Left ventricle myocardium inferior (tissue), 1 donor: Measurements from ENCODE around the gene PCBD1. TPM values are rescaled to one million over a fixed set of nuclear protein-coding genes. Genes with fewer than 3 reads are reported as not detected.

Experiments
- DNase-seq: peaks from one replicate; pipeline ENCODE4 v3.0.0-alpha.2; 2020
- H3K27ac ChIP-seq: fragments of 200-600 bp; replicated peaks from 2 replicates; pipeline ENCODE4 v1.8.0; 2021
- H3K27me3 ChIP-seq: fragments of 200-600 bp; 2 replicates; pipeline ENCODE4 v1.8.0; 2021; ENCODE audit warnings: low read depth
- H3K36me3 ChIP-seq: fragments of 200-600 bp; 2 replicates; pipeline ENCODE4 v1.8.0; 2021
- H3K4me1 ChIP-seq: fragments of 200-600 bp; 2 replicates; pipeline ENCODE4 v1.8.0; 2021
- H3K4me3 ChIP-seq: fragments of 200-600 bp; 2 replicates; pipeline ENCODE4 v1.8.0; 2021; ENCODE audit warnings: mild to moderate bottlenecking, moderate library complexity
- H3K9me3 ChIP-seq: fragments of 200-600 bp; replicated peaks from 2 replicates; pipeline ENCODE4 v1.8.0; 2021
- CTCF ChIP-seq: fragments of 200-600 bp; IDR thresholded peaks from 2 replicates; pipeline ENCODE4 v1.8.0; 2021; ENCODE audit warnings: antibody characterized with exemption, mild to moderate bottlenecking, borderline replicate concordance
- intact Hi-C: fragments of 100-400 bp; cut with micrococcal nuclease; formaldehyde crosslinking; loops from one replicate; pipeline ENCODE4 v1.11.0; 2022
- total RNA-seq: library from RNA; stranded (reverse); fragmentation: NEBNext Ultra II Directional; extraction: Animal tissue kit (Norgen Biotek cat#: 25700); gene quantifications from one replicate; pipeline ENCODE4 v1.2.1, GENCODE V29; 2021
- donor health status: DM: no; HTN: yes; CAD: no; lungs with severe emphysema.

Gene PCBD1
- total RNA-seq, 1 donor from 2014 or later: 123 TPM

DNA sequence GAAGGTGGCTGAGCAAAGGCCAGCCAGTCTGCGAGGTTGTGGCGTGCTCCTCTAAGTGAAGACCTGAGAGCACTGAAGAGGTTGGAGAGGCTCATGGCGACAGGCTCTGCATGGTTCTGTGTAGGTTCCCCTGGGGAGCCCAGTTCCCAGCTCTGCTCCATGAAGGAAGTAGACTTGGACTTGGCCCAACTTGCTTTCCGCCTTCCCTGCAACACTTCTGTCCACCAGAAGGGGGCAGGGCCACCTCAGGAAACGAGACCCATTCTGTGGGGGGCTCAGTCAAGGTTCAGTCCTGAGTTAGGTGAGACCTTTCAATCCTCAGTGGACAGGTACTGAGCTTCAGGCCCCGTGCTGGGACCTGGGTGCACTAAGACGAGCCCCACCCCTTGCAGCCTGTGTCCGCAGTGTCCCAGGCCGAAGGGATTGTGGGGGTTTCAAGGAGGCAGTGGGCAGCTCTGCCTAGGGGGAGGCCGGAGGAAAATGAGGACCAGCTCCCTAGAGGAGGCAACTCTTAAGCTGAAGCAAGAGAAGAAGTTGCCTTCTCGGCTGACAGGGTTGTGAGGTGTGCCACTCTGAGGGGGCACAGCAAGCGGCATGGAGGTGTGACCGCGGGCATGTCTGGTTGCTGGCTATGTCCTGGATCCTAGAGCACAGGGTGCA lies 15.0 kb upstream of the PCBD1 start:
- Histone ChIP-seq H3K36me3 (no peaks in the 10 kb centered on the region), H3K4me3 (no peak overlapping the region), H3K27ac (no peak overlapping the region), H3K4me1 (peaks cover 23% of the 10 kb centered on the region), H3K9me3 (no peaks in the 10 kb centered on the region), H3K27me3 (no peaks in the 10 kb centered on the region)
- TF ChIP-seq CTCF: peak; percentile 94
- DNase-seq: peak; percentile 66
- intact Hi-C loops: no loop called here

- Histone ChIP-seq H3K4me1 (peaks cover 17% of the 10 kb centered on the region), H3K27ac (no peak overlapping the region), H3K36me3 (no peaks in the 10 kb centered on the region), H3K27me3 (no peaks in the 10 kb centered on the region), H3K9me3 (no peaks in the 10 kb centered on the region), H3K4me3 (no peak overlapping the region)
- no peak for TF ChIP-seq CTCF
- intact Hi-C loops: no loop called here
- no peak for DNase-seq
These were observed 14.4 kb upstream of the PCBD1 start for GRCh38 chr10:70902661-70903261.

- no peaks in the 10 kb centered on the region for H3K27me3 ChIP-seq
- H3K9me3 ChIP-seq: no peaks in the 10 kb centered on the region
- H3K36me3 ChIP-seq: no peaks in the 10 kb centered on the region
- H3K4me3 ChIP-seq: no peak overlapping the region
- intact Hi-C loops: no loop called here
- H3K27ac ChIP-seq: no peak overlapping the region
- DNase-seq: no peak
- peaks cover 8% of the 10 kb centered on the region for H3K4me1 ChIP-seq
- no peak for TF ChIP-seq CTCF
These were observed 13.0 kb upstream of the PCBD1 start for GRCh38 chr10:70901276-70901878.

DNA sequence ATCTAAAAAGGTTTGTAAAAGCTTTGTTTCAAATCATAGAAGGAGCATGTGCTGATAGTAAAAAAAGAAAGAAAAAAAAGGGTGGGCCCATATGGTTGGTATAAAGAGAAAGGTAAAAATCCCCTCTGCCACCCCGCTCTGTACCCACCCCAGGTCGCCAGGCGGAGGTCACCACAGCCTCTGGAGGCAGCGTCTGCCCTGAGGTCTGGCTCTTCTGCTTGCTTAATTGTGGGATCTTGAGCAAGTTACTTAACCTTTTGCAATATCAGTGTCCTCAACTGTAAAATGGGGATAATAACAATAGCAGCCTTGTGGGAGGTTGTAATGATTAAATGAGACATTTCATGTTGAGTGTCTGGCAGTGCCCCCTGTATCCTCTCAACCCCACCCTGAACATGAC lies 10.7 kb upstream of the PCBD1 start:
- H3K27me3 ChIP-seq: no peaks in the 10 kb centered on the region
- no peaks in the 10 kb centered on the region for H3K9me3 ChIP-seq
- intact Hi-C loops: no loop called here
- H3K27ac ChIP-seq: no peak overlapping the region
- DNase-seq: no peak
- H3K4me3 ChIP-seq: no peak overlapping the region
- H3K4me1 ChIP-seq: peaks cover 8% of the 10 kb centered on the region
- TF ChIP-seq CTCF: no peak
- H3K36me3 ChIP-seq: no peaks in the 10 kb centered on the region

- no peaks in the 10 kb centered on the region for H3K9me3 ChIP-seq
- no peaks in the 10 kb centered on the region for H3K27me3 ChIP-seq
- no peaks in the 10 kb centered on the region for H3K36me3 ChIP-seq
- H3K27ac ChIP-seq: no peak overlapping the region
- intact Hi-C loops: no loop called here
- no peak for TF ChIP-seq CTCF
- DNase-seq: no peak
- no peak overlapping the region for H3K4me3 ChIP-seq
- peaks cover 8% of the 10 kb centered on the region for H3K4me1 ChIP-seq
These were observed 10.3 kb upstream of the PCBD1 start for GRCh38 chr10:70898687-70899086.
